ENCODE measurements around the gene DDX47. TPM values are rescaled to one million over a fixed set of nuclear protein-coding genes. Genes with fewer than 3 reads are reported as not detected.

Gene DDX47
- total and polyA plus RNA-seq, 10 of the 15 experiments (the other 5 are each of a cell fraction or from before 2014, with no cell fraction given): 84.8 to 266 (median 120) TPM

- peaks cover 5% of the 10 kb centered on the region for H3K4me1 ChIP-seq (ENCODE audit: control insufficient read depth, insufficient read depth, low read length)
- H3K27ac ChIP-seq (ENCODE audit: control insufficient read depth, insufficient read depth): no peak overlapping the region
- ChIA-PET POLR2A (no interaction called here), RAD21 (ENCODE audit: unreplicated experiment) (no interaction called here), CTCF (no interaction called here), SMC1A (ENCODE audit: uncharacterized antibody, unreplicated experiment) (no interaction called here)
- no peaks in the 10 kb centered on the region for H3K27me3 ChIP-seq (replicated peaks in 1 of 2; ENCODE audit: control insufficient read depth in 2 of 2, insufficient read depth in 2 of 2, low read length in 1 of 2)
- DNase-seq (ENCODE audit: low read depth, low spot score): no peak
- no peak for FAIRE-seq
- H3K36me3 ChIP-seq (ENCODE audit: control insufficient read depth in 2 of 2, insufficient read depth in 2 of 2, low read length in 1 of 2): no peaks in the 10 kb centered on the region
- H3K4me3 ChIP-seq: no peak overlapping the region
- no peak overlapping the region for H2AFZ ChIP-seq (ENCODE audit: control insufficient read depth, low read depth, low read length)
- no TSS peak for BruUV-seq (replicated peaks)
- no peaks in the 10 kb centered on the region for H3K79me2 ChIP-seq (ENCODE audit: control insufficient read depth, insufficient read depth, low read length)
- TF ChIP-seq PAX8 (IDR thresholded peaks at IDR 0.05): no peak
- no peak for TF ChIP-seq STAT3 (IDR thresholded peaks at IDR 0.05; ENCODE audit: low read depth, low read length)
- TF ChIP-seq HDAC6 (IDR thresholded peaks at IDR 0.05; ENCODE audit: unreplicated experiment): no peak
- no peak for TF ChIP-seq SMC3 (IDR thresholded peaks at IDR 0.05; ENCODE audit: borderline replicate concordance, low read length)
- TF ChIP-seq MXI1 (IDR thresholded peaks at IDR 0.05; ENCODE audit: low read depth, low read length): no peak
- no peak for TF ChIP-seq RFX5 (IDR thresholded peaks at IDR 0.05; ENCODE audit: low read depth, low read length)
- no peak for TF ChIP-seq BMI1 (IDR thresholded peaks at IDR 0.05; ENCODE audit: borderline replicate concordance)
- no peak for TF ChIP-seq CHD1 (IDR thresholded peaks at IDR 0.05; ENCODE audit: low read depth, low read length)
- TF ChIP-seq SMAD1 (IDR thresholded peaks at IDR 0.05; ENCODE audit: low read depth, partially characterized antibody): no peak
- TF ChIP-seq MLLT1 (IDR thresholded peaks at IDR 0.05): no peak
- no peak for TF ChIP-seq POU2F2 (IDR thresholded peaks at IDR 0.05; ENCODE audit: borderline replicate concordance, low read depth, low read length)
- TF ChIP-seq CUX1 (IDR thresholded peaks at IDR 0.05; ENCODE audit: insufficient replicate concordance, low read depth, low read length): no peak
- no peak for TF ChIP-seq PML (IDR thresholded peaks at IDR 0.05; ENCODE audit: low read length)
- no peak for TF ChIP-seq SUZ12 (IDR thresholded peaks at IDR 0.05; ENCODE audit: unreplicated experiment)
- TF ChIP-seq NR2F1 (conservative IDR thresholded peaks at IDR 0.05): no peak
- TF ChIP-seq DPF2 (IDR thresholded peaks at IDR 0.05): no peak
- no peak for TF ChIP-seq CEBPB (IDR thresholded peaks at IDR 0.05; ENCODE audit: borderline replicate concordance in 1 of 2, low read depth in 2 of 2, low read length in 2 of 2)
- H3K9me3 ChIP-seq (replicated peaks; ENCODE audit: control insufficient read depth, insufficient read depth, low read length): no peaks in the 10 kb centered on the region
- H3K9ac ChIP-seq (ENCODE audit: control insufficient read depth, insufficient read depth, low read length): no peak overlapping the region
- H3K4me2 ChIP-seq (ENCODE audit: control insufficient read depth, insufficient read depth): no peak overlapping the region
- ATAC-seq: no peak
- 65% methylated on average over 6 of the region's 6 CpGs for WGBS (ENCODE audit: insufficient coverage, insufficient replicate concordance, low lambda C conversion rate, missing lambda C conversion rate)
- no peaks in the 10 kb centered on the region for H4K20me1 ChIP-seq (ENCODE audit: control insufficient read depth, insufficient read depth)
- in situ Hi-C loops (cut with MboI): no loop called here
- intact Hi-C loops (cut with micrococcal nuclease; ENCODE audit: unreplicated experiment): no loop called here
Measured at GRCh38 chr12:12871587-12872138, 58.5 kb downstream of the DDX47 start.

Data from GM12878 (cell line).